Kidney (tissue), 14 donors: Measurements from ENCODE around the gene TMEM108. TPM values are rescaled to one million over a fixed set of nuclear protein-coding genes. Genes with fewer than 3 reads are reported as not detected.

Source experiments
- DNase-seq, 5 donors: peaks; one replicate each; pipeline ENCODE4 v3.0.0-alpha.2; 2013 to 2020
- FAIRE-seq: peaks from 2 replicates; lab custom pipeline; 2012; peaks lifted over from hg19 to GRCh38; lab: Jason Lieb, UNC
- H3K27ac ChIP-seq, 2 donors: one replicate each; pipeline ENCODE4 v1.7.0; 2013; ENCODE audit warnings: low read depth in 2 of 2, low read length in 2 of 2, inconsistent platforms in 1 of 2
- H3K27me3 ChIP-seq: one replicate; pipeline ENCODE4 v1.7.1; 2013; ENCODE audit warnings: low read length, inconsistent platforms; ENCODE audit not compliant: control insufficient read depth, insufficient read depth
- H3K36me3 ChIP-seq, 3 donors: one replicate each; pipeline versions ENCODE4 v1.7.0 to v1.7.1; 2013; ENCODE audit warnings: low read length in 3 of 3, control low read depth in 1 of 3, inconsistent platforms in 1 of 3; ENCODE audit not compliant: insufficient read depth in 3 of 3, control insufficient read depth in 2 of 3
- H3K4me1 ChIP-seq, 3 donors: one replicate each; pipeline versions ENCODE4 v1.7.0 to v1.7.1; 2013; ENCODE audit warnings: low read length in 3 of 3, inconsistent platforms in 1 of 3, low read depth in 1 of 3; ENCODE audit not compliant: control insufficient read depth in 2 of 3, insufficient read depth in 2 of 3
- H3K4me3 ChIP-seq, 3 donors: one replicate each; pipeline versions ENCODE4 v1.7.0 to v1.8.1; 2013; ENCODE audit warnings: low read length in 3 of 3, control low read depth in 1 of 3, inconsistent platforms in 1 of 3
- H3K9ac ChIP-seq, 3 donors: one replicate each; pipeline versions ENCODE4 v1.7.0 to v1.7.1; 2013; ENCODE audit warnings: low read length in 3 of 3, control low read depth in 1 of 3, inconsistent platforms in 1 of 3
- H3K9me3 ChIP-seq, 3 donors: one replicate each; pipeline versions ENCODE4 v1.7.0 to v1.7.1; 2013; ENCODE audit warnings: low read length in 3 of 3, control low read depth in 1 of 3, inconsistent platforms in 1 of 3; ENCODE audit not compliant: control insufficient read depth in 2 of 3, insufficient read depth in 1 of 3
- intact Hi-C: fragments of 100-400 bp; cut with DNase I; formaldehyde crosslinking; loops from one replicate; pipeline ENCODE4 v1.11.1; 2022
- polyA plus RNA-seq: library from polyadenylated mRNA; stranded (reverse); fragments of 350-450 nt; fragmentation: Illumina TruSeq; extraction: RNeasy Lipid Tissue Mini Kit (QIAGEN cat#74804); gene quantifications from one replicate; pipeline ENCODE4 v1.2.3, GENCODE V29; 2014; ENCODE audit warnings: low read depth, low replicate concordance; ENCODE audit not compliant: insufficient read depth
- total RNA-seq: library from RNA; stranded (reverse); fragmentation: NEBNext Ultra II Directional; extraction: Animal tissue kit (Norgen Biotek cat#: 25700); gene quantifications from one replicate; pipeline ENCODE4 v1.2.1, GENCODE V29; 2021
- TF ChIP-seq, protein P1 (sequence below): IDR thresholded peaks from 3 replicates; pipeline ENCODE4 v1.5.1; 2012; ENCODE audit warnings: mild to moderate bottlenecking, moderate library complexity, borderline replicate concordance; ENCODE audit not compliant: insufficient read depth; ENCODE audit errors: extremely low read depth
- donor health status: control.
- donor health status: control.
- donor health status: control.
- donor health status: control.
- donor health status: control.
- donor health status: DM: yes; HTN: yes; CAD: no.
- donor health status: Normal renal cell carcinoma (clear cell type).

TMEM108 gene
- total and polyA plus RNA-seq, 2 donors from 2014 or later: 0.91 to 1.5 TPM

DNA sequence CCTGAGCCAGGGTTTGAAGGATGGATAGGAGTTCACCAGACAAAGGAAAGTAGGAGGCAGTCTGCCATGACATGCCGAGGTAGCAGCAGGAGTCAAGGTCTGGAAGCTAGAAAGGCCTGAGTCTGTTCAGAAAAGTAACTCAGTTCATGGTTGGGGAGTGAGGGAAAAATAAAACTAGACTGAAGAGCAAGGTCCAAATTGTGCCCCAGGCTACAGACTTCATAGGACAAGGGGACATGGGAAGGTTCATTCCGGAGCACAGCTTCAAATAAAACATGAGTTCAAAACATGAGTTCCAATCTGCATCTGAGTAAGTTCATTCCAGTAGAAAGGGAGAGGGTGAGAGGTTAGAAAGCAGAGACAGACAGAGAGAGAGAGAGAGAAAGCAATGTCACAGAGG lies 401.4 kb downstream of the TMEM108 start:
- H3K27ac ChIP-seq: no peak overlapping the region
- intact Hi-C loops: no loop called here
- peaks cover 0 to 4% (median 0%) of the 10 kb centered on the region in 3 donors for H3K4me1 ChIP-seq
- no peaks in the 10 kb centered on the region for H3K9me3 ChIP-seq
- DNase-seq (no peak), FAIRE-seq (no peak)
- no peak overlapping the region for H3K9ac ChIP-seq
- TF ChIP-seq, protein P1, sequence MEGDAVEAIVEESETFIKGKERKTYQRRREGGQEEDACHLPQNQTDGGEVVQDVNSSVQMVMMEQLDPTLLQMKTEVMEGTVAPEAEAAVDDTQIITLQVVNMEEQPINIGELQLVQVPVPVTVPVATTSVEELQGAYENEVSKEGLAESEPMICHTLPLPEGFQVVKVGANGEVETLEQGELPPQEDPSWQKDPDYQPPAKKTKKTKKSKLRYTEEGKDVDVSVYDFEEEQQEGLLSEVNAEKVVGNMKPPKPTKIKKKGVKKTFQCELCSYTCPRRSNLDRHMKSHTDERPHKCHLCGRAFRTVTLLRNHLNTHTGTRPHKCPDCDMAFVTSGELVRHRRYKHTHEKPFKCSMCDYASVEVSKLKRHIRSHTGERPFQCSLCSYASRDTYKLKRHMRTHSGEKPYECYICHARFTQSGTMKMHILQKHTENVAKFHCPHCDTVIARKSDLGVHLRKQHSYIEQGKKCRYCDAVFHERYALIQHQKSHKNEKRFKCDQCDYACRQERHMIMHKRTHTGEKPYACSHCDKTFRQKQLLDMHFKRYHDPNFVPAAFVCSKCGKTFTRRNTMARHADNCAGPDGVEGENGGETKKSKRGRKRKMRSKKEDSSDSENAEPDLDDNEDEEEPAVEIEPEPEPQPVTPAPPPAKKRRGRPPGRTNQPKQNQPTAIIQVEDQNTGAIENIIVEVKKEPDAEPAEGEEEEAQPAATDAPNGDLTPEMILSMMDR: no peak
- H3K27me3 ChIP-seq: no peaks in the 10 kb centered on the region
- no peak overlapping the region for H3K4me3 ChIP-seq
- H3K36me3 ChIP-seq: no peaks in the 10 kb centered on the region

DNA sequence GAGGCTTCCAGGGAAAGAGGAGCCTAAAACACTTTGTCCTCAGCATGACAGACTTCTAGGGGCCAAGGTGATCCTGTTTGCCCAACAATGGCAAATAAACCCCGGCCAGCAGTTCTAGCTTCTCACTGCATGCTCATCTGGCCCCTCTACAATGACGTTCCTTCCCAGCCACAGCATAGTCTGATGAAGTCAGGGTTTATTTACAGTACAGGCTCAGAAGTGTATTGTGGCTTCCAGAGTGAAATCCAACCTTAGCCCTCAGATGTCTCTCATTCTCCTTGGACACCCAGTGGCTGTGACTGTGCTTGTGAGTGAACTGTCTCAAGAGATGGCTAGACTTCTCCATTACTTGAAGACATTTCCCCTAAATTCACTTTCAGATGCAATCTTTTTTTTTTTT lies 402.5 kb downstream of the TMEM108 start:
- no peak overlapping the region for H3K4me3 ChIP-seq
- TF ChIP-seq, protein P1: no peak
- H3K9ac ChIP-seq: no peak overlapping the region
- H3K27ac ChIP-seq: no peak overlapping the region
- DNase-seq: no peak
- H3K27me3 ChIP-seq: no peaks in the 10 kb centered on the region
- FAIRE-seq: no peak
- peaks cover 0 to 4% (median 0%) of the 10 kb centered on the region in 3 donors for H3K4me1 ChIP-seq
- no peaks in the 10 kb centered on the region for H3K9me3 ChIP-seq
- intact Hi-C loops: no loop called here
- no peaks in the 10 kb centered on the region for H3K36me3 ChIP-seq

DNA sequence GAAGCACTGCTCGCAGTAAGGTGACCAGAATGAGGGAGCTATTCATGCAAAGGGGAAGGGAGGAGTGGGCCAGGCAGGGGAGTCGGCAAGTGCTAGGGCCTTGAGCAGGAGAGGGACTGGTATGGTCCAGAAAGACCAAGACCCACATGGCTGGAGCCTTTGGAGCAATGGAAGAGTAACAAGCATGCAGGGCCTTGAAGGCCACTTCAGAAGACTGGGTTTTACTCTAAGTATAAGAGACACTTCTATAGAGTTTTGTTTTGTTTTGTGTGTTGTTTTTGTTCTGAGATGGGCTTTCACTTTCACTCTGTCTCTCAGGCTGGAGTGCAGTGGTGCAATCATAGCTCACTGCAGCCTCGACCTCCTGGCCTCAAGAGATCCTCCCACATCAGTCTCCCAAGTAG lies 403.7 kb downstream of the TMEM108 start:
- DNase-seq (no peak), FAIRE-seq (no peak)
- intact Hi-C loops: no loop called here
- Histone ChIP-seq H3K9ac (no peak overlapping the region), H3K27ac (no peak overlapping the region), H3K4me3 (no peak overlapping the region), H3K36me3 (no peaks in the 10 kb centered on the region), H3K27me3 (no peaks in the 10 kb centered on the region), H3K4me1 (peaks cover 0 to 4% (median 0%) of the 10 kb centered on the region in 3 donors), H3K9me3 (no peaks in the 10 kb centered on the region)
- TF ChIP-seq, protein P1: no peak

DNA sequence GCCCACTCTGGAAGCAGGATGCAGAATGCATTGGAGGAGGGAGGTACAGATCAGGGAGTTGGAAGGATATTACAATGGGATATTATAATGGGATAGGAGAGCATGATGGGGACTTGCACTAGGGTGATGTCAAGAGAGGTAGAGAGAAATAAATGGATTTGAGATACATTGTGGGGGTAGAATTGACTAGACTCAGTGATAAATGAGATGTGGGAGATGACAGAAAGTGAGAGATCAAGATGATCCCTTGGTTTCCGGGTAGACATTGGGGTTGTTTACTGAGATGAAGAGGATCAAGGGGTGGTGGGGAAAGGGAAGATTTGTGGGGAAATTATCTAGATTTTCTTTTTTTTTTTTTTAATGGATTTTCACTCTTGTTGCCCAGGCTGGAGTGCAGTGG lies 404.3 kb downstream of the TMEM108 start:
- Histone ChIP-seq H3K4me1 (peaks cover 0 to 5% (median 4%) of the 10 kb centered on the region in 3 donors), H3K27me3 (no peaks in the 10 kb centered on the region), H3K9me3 (no peaks in the 10 kb centered on the region), H3K36me3 (no peaks in the 10 kb centered on the region), H3K4me3 (no peak overlapping the region), H3K27ac (no peak overlapping the region), H3K9ac (no peak overlapping the region)
- intact Hi-C loops: no loop called here
- TF ChIP-seq, protein P1: no peak
- no peak for DNase-seq
- FAIRE-seq: no peak
